Prostate gland (tissue), 2 donors: ENCODE results near the gene NTM. TPM values are rescaled to one million over a fixed set of nuclear protein-coding genes. Genes with fewer than 3 reads are reported as not detected.

Experiments used
- DNase-seq: peaks from one replicate; pipeline ENCODE4 v3.0.0-alpha.2; 2019; ENCODE audit warnings: low spot score
- H3K27ac ChIP-seq, 2 donors: fragments of 200-600 bp; sonication (generic); 2 replicates each; pipeline ENCODE4 v1.5.1; 2017 to 2019
- H3K27me3 ChIP-seq: fragments of 200-600 bp; sonication (generic); replicated peaks from 2 replicates; pipeline ENCODE4 v1.5.1; 2019; ENCODE audit not compliant: insufficient read depth
- H3K36me3 ChIP-seq, 2 donors: fragments of 200-600 bp; sonication (generic); 1 replicate in 1 of 2; 2 replicates in 1 of 2; pipeline versions ENCODE4 v1.5.1 to v1.8.1; 2017 to 2019
- H3K4me1 ChIP-seq: fragments of 200-600 bp; sonication (generic); replicated peaks from 2 replicates; pipeline ENCODE4 v1.5.1; 2019
- H3K4me3 ChIP-seq, 2 donors: fragments of 200-600 bp; sonication (generic); 2 replicates each; pipeline ENCODE4 v1.5.1; 2017 to 2019
- H3K9me3 ChIP-seq: fragments of 200-600 bp; sonication (generic); 2 replicates; pipeline ENCODE4 v1.5.1; 2017
- CTCF ChIP-seq, 4 experiments: fragments of 200-600 bp in 2 of 4; fragments of 450-650 bp in 2 of 4; sonication (generic) in 2 of 4; IDR thresholded peaks; 1 replicate in 3 of 4; 2 replicates in 1 of 4; pipeline ENCODE4 v1.5.1; 2016 to 2019; ENCODE audit warnings: antibody characterized with exemption in 4 of 4, mild to moderate bottlenecking in 2 of 4, moderate library complexity in 2 of 4
- POLR2A ChIP-seq: fragments of 450-650 bp; IDR thresholded peaks from one replicate; pipeline ENCODE4 v1.6.1; 2016; ENCODE audit warnings: antibody characterized with exemption, mild to moderate bottlenecking
- POLR2AphosphoS5 ChIP-seq: sonication (generic); formaldehyde crosslinking; IDR thresholded peaks from one replicate; pipeline ENCODE4 v1.6.1; 2017; ENCODE audit warnings: antibody characterized with exemption
- WGBS: methylation state at CpG from one replicate; pipeline ENCODE4 v1.1.5; 2018; 5-methylcytosine and 5-hydroxymethylcytosine counted together
- intact Hi-C: fragments of 100-400 bp; cut with DNase I; formaldehyde crosslinking; loops from one replicate; pipeline ENCODE4 v1.14.2; 2022
- total RNA-seq, 2 donors: library from RNA; depleted of rRNA; stranded (reverse); fragments of >200 nt; gene quantifications; one replicate each; pipeline ENCODE4 v1.1.0, GENCODE V29; 2016

NTM gene
- total RNA-seq, 2 donors from 2014 or later: 7.4 TPM; not detected in 1

DNA sequence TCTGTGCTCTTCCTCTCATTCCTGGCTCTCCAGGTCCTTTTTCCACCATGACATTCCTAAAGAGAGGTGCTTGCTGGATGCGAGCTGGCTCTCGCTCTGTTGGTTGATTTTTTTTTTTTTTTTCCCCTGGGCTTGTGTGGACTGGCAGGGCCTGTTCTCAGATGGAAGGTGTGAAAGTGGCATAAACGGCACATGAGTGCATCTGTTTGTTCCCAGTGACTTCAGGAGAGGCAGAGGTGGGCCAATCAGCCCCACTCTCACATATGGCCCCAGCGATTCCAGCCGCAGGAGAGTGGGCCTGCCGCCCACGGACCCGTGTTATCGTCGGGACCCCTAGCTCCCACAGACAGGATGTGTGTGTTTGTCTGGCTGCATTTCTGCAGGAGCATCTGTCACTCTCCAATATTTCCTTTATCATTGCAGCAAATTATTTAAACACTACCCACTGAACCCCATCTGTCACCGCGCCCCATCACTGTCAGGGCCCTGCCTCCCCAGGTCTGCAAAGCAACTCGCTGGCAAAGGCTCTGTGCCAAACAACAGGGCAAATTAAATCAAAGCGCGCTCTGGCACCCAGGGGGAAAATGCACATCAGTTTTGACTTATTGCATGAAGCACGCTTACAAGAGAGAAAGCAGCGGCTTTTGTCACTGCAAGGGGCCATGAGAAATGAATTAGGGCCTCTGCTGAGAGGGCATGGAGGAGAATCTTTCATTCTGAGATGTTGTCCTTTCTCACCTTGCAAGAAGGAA lies 886.3 kb downstream of the NTM start:
- WGBS: 74% methylated on average over 17 of the region's 17 CpGs
- no peak for DNase-seq
- intact Hi-C loops: no loop called here
- Histone ChIP-seq H3K36me3 (no peaks in the 10 kb centered on the region), H3K27me3 (no peaks in the 10 kb centered on the region), H3K27ac (no peak overlapping the region), H3K9me3 (no peaks in the 10 kb centered on the region), H3K4me3 (no peak overlapping the region), H3K4me1 (no peaks in the 10 kb centered on the region)
- TF ChIP-seq POLR2AphosphoS5: no peak
- TF ChIP-seq CTCF (IDR thresholded peaks at IDR 0.05): no peak
- TF ChIP-seq POLR2A: no peak

DNA sequence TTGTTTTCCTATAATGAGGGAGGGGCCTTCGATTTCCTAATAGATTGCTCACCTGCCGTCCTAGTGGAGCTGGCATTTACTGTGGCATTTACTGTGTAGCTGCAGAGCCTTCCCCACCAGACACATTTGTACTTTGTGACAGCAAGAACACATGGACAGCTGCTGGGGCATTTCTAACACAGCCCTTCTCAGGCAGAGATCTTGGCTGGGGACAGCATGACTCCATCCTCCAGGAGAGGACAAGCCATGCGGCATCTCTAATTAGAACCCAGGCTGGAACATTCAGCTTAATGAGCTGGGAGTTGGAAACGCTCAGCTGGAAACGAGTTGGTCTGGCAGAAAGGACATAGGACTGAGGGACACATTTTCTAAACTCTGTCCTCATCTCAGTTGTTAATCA lies 887.5 kb downstream of the NTM start:
- 71% methylated on average over 5 of the region's 5 CpGs for WGBS
- no peaks in the 10 kb centered on the region for H3K27me3 ChIP-seq
- no peaks in the 10 kb centered on the region for H3K4me1 ChIP-seq
- no peaks in the 10 kb centered on the region for H3K9me3 ChIP-seq
- H3K27ac ChIP-seq: no peak overlapping the region
- no peak for DNase-seq
- no peaks in the 10 kb centered on the region for H3K36me3 ChIP-seq
- no peak overlapping the region for H3K4me3 ChIP-seq
- TF ChIP-seq CTCF (IDR thresholded peaks at IDR 0.05) (no peak), POLR2A (no peak), POLR2AphosphoS5 (no peak)
- intact Hi-C loops: no loop called here

- Histone ChIP-seq H3K27me3 (no peaks in the 10 kb centered on the region), H3K4me3 (no peak overlapping the region), H3K36me3 (no peaks in the 10 kb centered on the region), H3K4me1 (no peaks in the 10 kb centered on the region), H3K9me3 (no peaks in the 10 kb centered on the region), H3K27ac (no peak overlapping the region)
- intact Hi-C loops: no loop called here
- no peak for DNase-seq
- no peak for TF ChIP-seq POLR2AphosphoS5
- WGBS: 92% methylated on average over 1 of the region's 1 CpG
Observed at GRCh38 chr11:132258875-132259274, 888.5 kb downstream of the NTM start.

- TF ChIP-seq POLR2A (no peak), POLR2AphosphoS5 (no peak), CTCF (IDR thresholded peaks at IDR 0.05) (no peak)
- 81% methylated on average over 7 of the region's 7 CpGs for WGBS
- DNase-seq: no peak
- Histone ChIP-seq H3K36me3 (no peaks in the 10 kb centered on the region), H3K4me3 (no peak overlapping the region), H3K9me3 (no peaks in the 10 kb centered on the region), H3K27ac (no peak overlapping the region), H3K4me1 (no peaks in the 10 kb centered on the region), H3K27me3 (no peaks in the 10 kb centered on the region)
- intact Hi-C loops: no loop called here
Observed at GRCh38 chr11:132260636-132261035, 890.2 kb downstream of the NTM start.

GRCh38 chr11:132263241-132263640 lies 892.8 kb downstream of the NTM start:
- WGBS: 67% methylated on average over 5 of the region's 5 CpGs

More at GRCh38 chr11:132263241-132263640, 892.8 kb downstream of the NTM start:
- Histone ChIP-seq H3K36me3 (no peaks in the 10 kb centered on the region), H3K9me3 (no peaks in the 10 kb centered on the region), H3K4me1 (no peaks in the 10 kb centered on the region), H3K4me3 (no peak overlapping the region), H3K27me3 (no peaks in the 10 kb centered on the region), H3K27ac (no peak overlapping the region)
- TF ChIP-seq POLR2AphosphoS5 (no peak), POLR2A (no peak), CTCF (IDR thresholded peaks at IDR 0.05) (no peak)
- no peak for DNase-seq
- intact Hi-C loops: no loop called here
